GM18951 (cell line): ENCODE data around the gene LRSAM1.
"Not testable (repeated sequence)": the region's sequence is repeated elsewhere in the genome, so short reads cannot be mapped to it uniquely, and the experiment has no call there.

ENCODE experiments used
- POLR2A ChIP-seq: IDR thresholded peaks from 4 replicates; pipeline ENCODE4 v1.6.1; 2011; ENCODE audit warnings: mild to moderate bottlenecking; ENCODE audit not compliant: insufficient read length, insufficient read depth; ENCODE audit errors: extremely low read depth
- in situ Hi-C: fragments of 300-500 bp; cut with MboI; formaldehyde crosslinking; loops from one replicate; pipeline ENCODE4 v1.12.0; 2022; ENCODE audit warnings: low sequenced_read_pairs, mixed read lengths, inconsistent platforms; ENCODE audit not compliant: unreplicated experiment

The LRSAM1 gene

DNA sequence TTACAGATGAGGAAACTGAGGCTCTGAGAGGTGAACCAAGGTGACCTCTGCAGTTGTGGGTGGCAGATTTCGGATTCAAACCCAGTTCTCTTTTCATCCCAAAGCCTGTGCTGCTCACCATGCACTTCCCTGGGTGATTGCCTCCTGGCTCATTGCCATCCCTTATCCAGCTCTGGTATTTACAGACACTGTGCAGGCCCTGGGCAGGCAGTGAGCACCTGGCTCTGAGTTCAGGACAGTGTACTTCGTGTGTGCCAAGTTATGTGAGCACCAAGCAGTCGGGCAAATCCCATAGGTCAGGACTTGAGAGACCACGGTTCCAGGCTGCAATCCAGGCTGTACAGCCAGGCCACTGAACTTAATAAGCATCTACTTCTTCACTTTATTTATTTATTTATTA, 1.4 kb downstream of the LRSAM1 start:
- no peak for TF ChIP-seq POLR2A
- in situ Hi-C loops = no loop called here

DNA sequence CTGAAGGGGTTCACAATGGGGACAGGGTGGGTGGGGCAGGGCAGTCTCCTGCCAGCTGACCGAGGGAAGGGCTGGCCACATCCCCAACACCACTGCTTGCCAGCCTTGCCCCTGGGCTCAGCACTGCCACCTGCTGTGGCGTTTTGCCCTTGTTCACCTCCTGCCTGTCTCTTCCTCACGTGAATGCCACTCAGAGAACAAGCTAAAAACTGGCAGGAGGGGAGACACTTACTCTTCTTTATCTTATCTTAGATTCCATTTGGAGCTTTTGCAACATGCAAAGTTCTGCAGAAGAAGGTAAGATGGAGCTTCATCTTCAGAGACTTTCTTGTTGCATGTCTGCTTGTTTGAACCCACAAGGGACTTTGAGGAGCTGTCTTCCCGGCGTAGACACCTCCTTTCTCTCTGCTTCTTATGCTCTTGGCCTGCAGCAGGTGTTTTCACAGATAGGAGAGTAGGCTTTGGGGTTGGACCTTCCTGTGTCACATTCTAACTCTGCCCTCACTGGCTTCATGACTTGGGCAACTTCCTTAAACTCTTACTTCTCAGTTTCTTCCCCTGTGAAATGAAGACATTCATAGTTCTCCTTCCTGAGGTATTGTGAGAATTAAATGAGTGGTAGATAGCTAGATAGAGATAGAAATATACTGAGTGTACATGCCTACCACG, 4.1 kb downstream of the LRSAM1 start:
- no peak for TF ChIP-seq POLR2A
- in situ Hi-C loops = no loop called here

DNA sequence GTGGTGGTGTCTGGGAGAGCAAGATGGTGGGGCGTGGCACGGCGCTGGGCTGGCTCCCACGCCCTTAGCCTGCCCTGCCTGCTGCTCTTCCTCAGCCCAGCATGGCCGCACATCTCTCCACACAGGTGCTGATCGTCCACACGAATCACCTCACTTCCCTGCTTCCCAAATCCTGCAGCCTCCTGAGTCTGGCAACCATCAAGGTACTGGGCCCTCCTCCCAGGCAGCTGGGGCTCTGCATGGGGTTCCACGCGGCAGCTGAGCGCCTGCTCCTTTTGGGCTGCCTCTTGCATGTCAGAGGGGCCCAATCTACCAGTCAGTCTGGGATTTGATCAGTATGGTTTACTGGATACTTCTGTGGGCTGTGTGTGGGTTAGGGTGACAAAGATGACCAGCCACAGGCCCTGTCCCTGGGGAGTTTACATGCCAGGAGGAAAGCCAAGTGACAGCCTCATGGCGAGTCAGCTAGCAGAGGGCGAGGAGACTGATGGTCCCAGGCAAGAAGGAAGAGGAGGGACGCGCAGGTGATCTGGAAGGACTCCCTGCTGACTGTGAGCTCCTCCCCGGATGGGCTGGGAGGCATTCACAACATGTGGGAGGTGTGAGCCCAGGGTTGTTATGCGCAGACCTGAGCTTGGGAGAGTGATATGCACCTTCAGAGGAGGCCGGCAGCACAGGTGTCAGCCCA, 6.0 kb downstream of the LRSAM1 start:
- in situ Hi-C loops = no loop called here
- no peak for TF ChIP-seq POLR2A

DNA sequence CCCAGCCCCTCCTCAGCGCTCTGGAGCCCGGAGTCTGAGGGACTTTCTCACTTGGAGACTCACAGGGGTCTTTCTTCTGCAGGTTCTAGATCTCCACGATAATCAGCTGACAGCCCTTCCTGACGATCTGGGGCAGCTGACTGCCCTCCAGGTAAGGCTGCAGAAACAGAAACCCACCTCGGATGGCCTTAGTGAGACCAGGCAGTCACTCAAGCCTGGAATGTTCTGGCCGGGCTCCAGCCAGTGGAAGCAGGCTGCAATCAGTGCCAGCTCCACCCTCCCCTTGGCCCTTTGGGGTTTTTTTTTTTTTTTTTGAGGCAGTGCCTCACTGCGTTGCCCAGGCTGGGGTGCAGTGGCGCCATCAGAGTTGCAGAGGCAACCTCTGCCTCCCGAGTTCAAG, 7.6 kb downstream of the LRSAM1 start:
- in situ Hi-C loops = no loop called here
- no peak for TF ChIP-seq POLR2A

DNA sequence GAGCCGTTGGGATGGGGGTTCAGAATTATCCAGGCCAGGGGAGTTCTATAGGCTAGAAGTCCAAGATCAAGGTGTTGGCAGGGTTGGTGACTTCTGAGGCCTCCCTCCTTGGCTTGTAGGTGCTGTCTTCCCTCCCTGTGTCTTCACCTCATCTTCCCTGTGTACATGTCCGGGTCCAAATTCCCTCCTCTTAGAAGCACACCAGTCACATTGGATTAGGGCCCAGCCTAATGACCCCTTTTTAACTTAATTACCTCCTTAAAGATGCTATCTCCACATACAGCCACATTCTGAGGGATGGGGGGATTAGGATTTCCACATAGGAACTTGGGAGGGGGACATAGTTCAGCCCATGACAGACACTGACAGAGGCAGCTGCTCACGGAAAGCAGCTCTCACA, 12.1 kb downstream of the LRSAM1 start:
- no peak for TF ChIP-seq POLR2A

DNA sequence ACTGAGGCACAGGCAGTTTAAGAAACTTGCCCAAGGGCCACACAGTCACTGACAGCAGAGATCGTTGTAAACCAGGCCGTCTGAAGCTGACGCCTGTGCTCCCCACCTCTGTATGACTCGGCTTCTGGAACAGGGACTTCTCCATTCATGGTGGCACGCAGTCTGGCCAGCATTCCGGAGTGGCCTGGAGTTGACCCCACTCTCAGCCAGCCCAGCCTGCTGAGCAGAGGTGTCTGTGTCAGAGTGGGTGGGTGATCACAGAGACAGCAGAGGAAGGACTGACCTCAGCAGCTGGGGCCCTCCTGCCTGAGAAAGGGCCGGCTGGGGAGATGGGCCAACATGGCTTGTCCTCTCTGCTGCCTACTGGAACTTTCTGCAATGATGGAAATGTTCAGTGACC, 12.6 kb downstream of the LRSAM1 start:
- in situ Hi-C loops = no loop called here
- TF ChIP-seq POLR2A = no peak

More for the DNA sequence above, 12.1 kb downstream of the LRSAM1 start:
- in situ Hi-C loops = no loop called here

DNA sequence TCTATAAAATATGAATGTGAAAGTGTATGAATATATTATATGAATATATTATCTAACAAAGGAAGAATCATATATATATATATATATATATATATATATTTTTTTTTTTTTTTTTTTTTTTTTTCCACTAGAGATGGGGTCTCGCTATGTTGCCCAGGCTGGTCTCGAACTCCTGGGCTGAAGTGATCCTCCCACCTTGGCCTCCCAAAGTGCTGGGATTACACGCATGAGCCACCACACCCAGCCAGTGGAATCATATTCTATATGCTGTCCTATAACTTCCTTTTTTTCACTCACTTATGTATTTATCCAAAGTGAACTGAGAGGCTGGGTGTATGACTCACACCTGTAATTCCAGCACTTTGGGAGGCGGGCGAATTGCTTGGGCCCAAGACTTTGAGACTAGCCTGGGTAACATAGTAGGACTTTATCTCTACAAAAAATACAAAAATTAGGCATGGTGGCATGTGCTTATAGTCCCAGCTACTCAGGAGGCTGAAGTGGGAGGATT, 15.2 kb downstream of the LRSAM1 start:
- in situ Hi-C loops = not testable (repeated sequence)

DNA sequence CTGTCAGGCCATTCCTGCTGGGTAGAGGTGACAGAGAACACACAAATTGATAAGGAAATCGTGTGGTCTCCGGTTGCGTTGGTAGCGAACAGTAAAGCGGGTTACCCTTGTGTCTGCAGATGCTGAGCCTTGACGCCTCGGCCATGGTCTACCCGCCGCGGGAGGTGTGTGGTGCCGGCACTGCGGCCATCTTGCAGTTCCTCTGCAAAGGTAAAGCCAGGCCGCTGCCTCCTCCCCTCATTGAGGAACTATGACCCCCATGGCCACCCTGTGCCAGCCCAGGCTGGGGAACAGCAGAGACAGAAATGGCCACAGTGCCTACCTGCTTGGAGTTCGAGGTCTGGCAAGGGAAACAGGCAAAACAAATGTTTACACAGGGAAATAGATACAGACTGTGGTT, 16.3 kb downstream of the LRSAM1 start:
- in situ Hi-C loops = no loop called here

DNA sequence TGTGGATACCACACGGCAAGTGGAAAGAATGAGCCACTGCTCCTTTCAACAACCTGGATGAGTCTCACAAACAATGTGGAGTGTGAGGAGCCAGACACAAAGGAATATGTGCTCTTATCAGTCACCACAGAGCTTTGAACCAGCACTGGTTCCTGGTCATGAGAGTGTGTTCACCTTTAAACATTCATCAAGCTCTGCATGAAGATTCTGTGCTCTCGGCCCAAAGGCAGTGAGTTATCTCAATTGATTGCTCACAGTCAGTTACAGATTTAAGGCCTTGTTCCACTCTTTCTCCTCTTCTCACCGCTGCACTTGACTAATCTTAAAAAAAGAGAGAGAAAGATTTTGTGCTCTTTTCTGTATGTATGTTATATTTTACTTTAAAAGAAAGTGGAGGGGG, 19.4 kb downstream of the LRSAM1 start:
- TF ChIP-seq POLR2A = no peak
- in situ Hi-C loops = no loop called here

More for the DNA sequence above, 16.3 kb downstream of the LRSAM1 start:
- no peak for TF ChIP-seq POLR2A

DNA sequence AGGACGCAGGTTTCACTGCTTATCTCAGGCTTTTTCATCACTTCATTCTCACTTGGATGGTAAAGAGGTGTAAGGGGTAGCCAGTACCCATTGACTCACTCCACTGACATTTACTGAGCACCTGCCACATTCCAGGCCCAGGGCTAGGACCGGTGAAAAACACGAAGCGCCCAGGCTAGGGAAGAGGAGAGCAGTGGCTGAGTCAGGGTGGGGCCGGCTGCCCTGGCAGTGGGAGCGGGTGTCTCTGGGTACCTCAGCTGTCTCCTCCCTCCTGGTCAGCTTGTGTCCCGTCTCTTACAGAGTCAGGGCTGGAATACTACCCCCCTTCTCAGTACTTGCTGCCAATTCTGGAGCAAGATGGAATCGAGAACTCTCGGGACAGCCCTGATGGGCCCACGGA, 22.2 kb downstream of the LRSAM1 start:
- in situ Hi-C loops = no loop called here
- TF ChIP-seq POLR2A = no peak

DNA sequence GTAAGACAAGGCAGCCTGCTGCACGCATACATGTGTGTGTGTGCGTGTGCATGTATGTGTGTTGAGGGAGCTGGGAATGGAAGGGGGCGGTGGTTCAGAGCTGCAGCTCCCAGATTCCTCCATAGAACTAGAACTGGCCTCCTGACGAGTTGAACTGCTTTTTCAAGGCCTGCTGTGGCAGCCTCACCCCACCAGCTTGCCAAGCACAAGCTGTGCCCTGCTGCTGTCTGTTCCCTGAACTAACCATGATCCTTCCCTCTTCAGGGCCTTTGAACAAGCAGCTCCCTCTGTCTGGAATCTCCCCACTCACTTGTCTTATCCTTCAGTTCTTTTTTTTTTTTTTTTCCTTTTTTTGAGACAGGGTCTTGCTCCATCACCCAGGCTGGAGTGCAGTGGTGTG, 22.6 kb downstream of the LRSAM1 start:
- in situ Hi-C loops = no loop called here
- no peak for TF ChIP-seq POLR2A

DNA sequence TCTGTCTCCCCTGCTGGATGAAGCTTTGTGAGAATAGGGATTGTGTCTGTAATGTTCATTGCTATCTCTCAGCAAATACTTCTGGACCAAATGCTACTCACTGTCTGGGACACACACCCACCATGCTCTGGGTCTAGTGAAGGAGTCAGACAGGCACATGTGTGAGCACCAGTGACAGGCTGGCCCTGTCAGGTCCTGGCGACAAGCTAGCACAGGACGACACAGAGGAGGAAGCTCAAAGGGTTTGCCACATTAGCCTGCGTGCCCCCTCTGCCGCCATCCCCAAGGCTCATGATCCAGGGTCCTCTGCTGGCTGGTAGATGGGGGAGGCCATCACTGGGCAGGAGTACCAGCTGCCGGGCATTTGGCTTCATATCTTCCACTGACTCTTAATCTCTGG, 23.3 kb downstream of the LRSAM1 start:
- TF ChIP-seq POLR2A = no peak
- in situ Hi-C loops = no loop called here

DNA sequence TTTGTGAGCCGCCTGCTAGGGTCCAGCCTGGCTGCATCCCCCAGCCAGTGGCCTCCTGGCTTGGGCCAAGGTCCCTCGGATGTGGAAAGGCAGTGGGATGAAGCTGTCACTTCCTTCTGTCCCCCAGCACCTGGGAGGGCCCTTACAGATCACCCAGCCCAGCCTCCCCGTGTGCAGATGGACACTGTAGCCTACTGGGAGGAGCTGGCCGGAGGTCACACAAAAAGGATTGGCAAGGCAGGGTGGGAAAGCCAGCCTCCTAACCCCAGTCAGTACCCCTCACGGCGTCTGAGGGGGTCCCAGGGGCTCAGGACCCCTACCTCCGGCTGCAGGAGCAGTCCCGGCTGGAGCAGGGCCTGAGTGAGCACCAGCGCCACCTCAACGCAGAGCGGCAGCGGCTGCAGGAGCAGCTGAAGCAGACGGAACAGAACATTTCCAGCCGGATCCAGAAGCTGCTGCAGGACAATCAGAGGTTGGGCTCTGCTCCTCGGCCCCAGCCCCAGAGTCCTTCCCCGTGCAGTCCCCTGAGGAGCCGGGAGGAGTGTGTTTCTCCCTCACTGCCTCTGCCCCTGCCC, 28.3 kb downstream of the LRSAM1 start:
- in situ Hi-C loops = no loop called here
- no peak for TF ChIP-seq POLR2A

DNA sequence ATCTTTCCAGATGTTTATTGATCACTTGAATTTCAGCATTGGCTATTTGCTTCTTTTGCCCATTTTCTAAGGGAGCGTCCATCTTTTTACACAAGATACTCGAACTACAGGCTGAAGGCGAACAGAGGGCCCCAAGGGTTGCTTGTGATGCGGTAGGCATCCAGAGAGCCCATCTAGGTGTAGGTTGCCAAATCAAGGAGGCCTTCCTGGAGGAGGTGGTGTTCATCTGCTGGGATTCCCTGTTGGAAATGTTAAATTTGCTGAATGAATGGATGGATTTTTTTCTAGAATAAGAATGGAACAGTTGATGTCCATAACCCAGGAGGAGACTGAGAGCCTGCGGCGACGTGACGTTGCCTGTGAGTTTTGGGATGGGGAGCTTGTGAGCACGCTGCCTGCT, 31.4 kb downstream of the LRSAM1 start:
- in situ Hi-C loops = no loop called here
- TF ChIP-seq POLR2A = no peak
